MG63 (cell line): ENCODE measurements around the gene MAU2. TPM values are rescaled to one million over a fixed set of nuclear protein-coding genes. Genes with fewer than 3 reads are reported as not detected.

Experiments used
- DNase-seq: peaks from one replicate; pipeline ENCODE4 v3.0.0-alpha.2; 2020
- H3K27me3 ChIP-seq: fragments of 250-450 bp; sonication (Bioruptor Pico); 2 replicates; pipeline ENCODE4 v1.5.1; 2020; ENCODE audit warnings: mild to moderate bottlenecking, moderate library complexity
- H3K36me3 ChIP-seq: fragments of 250-450 bp; sonication (Bioruptor Pico); 2 replicates; pipeline ENCODE4 v1.5.1; 2020; ENCODE audit warnings: mild to moderate bottlenecking, moderate library complexity
- H3K4me3 ChIP-seq: fragments of 250-450 bp; sonication (Bioruptor Pico); 2 replicates; pipeline ENCODE4 v1.5.1; 2020; ENCODE audit warnings: mild to moderate bottlenecking, moderate library complexity
- H3K9me3 ChIP-seq: fragments of 250-450 bp; sonication (Bioruptor Pico); 2 replicates; pipeline ENCODE4 v1.5.1; 2020; ENCODE audit warnings: mild to moderate bottlenecking, moderate library complexity
- total RNA-seq: library from RNA; depleted of rRNA; stranded (reverse); fragments of >200 nt; shearing (Covaris generic); gene quantifications from 2 replicates; pipeline ENCODE4 v1.2.3, GENCODE V29; 2014; ENCODE audit warnings: low replicate concordance

The MAU2 gene
- total RNA-seq, 1 experiment from 2014 or later, result 32.9 TPM

- no peak overlapping the region for H3K4me3 ChIP-seq
- peaks cover 85% of the 10 kb centered on the region for H3K36me3 ChIP-seq
- no peak for DNase-seq
- H3K27me3 ChIP-seq, result no peaks in the 10 kb centered on the region
- no peaks in the 10 kb centered on the region for H3K9me3 ChIP-seq
These were observed 20.0 kb upstream of the MAU2 start for GRCh38 chr19:19300613-19301012.

- Histone ChIP-seq H3K4me3 (no peak overlapping the region), H3K27me3 (no peaks in the 10 kb centered on the region), H3K36me3 (peaks cover 79% of the 10 kb centered on the region), H3K9me3 (no peaks in the 10 kb centered on the region)
- no peak for DNase-seq
These were observed 17.2 kb upstream of the MAU2 start for GRCh38 chr19:19303411-19303810.

- Histone ChIP-seq H3K4me3 (no peak overlapping the region), H3K27me3 (no peaks in the 10 kb centered on the region), H3K36me3 (peaks cover 87% of the 10 kb centered on the region), H3K9me3 (no peaks in the 10 kb centered on the region)
- DNase-seq, result no peak
These were observed 16.3 kb upstream of the MAU2 start for GRCh38 chr19:19304186-19304965.

GRCh38 chr19:19305066-19305465 lies 15.6 kb upstream of the MAU2 start:
- H3K27me3 ChIP-seq, result no peaks in the 10 kb centered on the region
- no peak for DNase-seq
- peaks cover 88% of the 10 kb centered on the region for H3K36me3 ChIP-seq
- no peaks in the 10 kb centered on the region for H3K9me3 ChIP-seq
- no peak overlapping the region for H3K4me3 ChIP-seq

- no peaks in the 10 kb centered on the region for H3K27me3 ChIP-seq
- peaks cover 88% of the 10 kb centered on the region for H3K36me3 ChIP-seq
- DNase-seq, result no peak
These were observed 14.9 kb upstream of the MAU2 start for GRCh38 chr19:19305696-19306095.

GRCh38 chr19:19306191-19306590 lies 14.4 kb upstream of the MAU2 start:
- no peaks in the 10 kb centered on the region for H3K9me3 ChIP-seq
- no peak for DNase-seq
- H3K27me3 ChIP-seq, result no peaks in the 10 kb centered on the region
- no peak overlapping the region for H3K4me3 ChIP-seq
- peaks cover 86% of the 10 kb centered on the region for H3K36me3 ChIP-seq

More at GRCh38 chr19:19305696-19306095, 14.9 kb upstream of the MAU2 start:
- Histone ChIP-seq H3K4me3 (no peak overlapping the region), H3K9me3 (no peaks in the 10 kb centered on the region)

- peaks cover 80% of the 10 kb centered on the region for H3K36me3 ChIP-seq
- no peaks in the 10 kb centered on the region for H3K9me3 ChIP-seq
- no peak overlapping the region for H3K4me3 ChIP-seq
- DNase-seq, result no peak
- no peaks in the 10 kb centered on the region for H3K27me3 ChIP-seq
These were observed 12.3 kb upstream of the MAU2 start for GRCh38 chr19:19308373-19308772.

- no peaks in the 10 kb centered on the region for H3K9me3 ChIP-seq
- no peaks in the 10 kb centered on the region for H3K27me3 ChIP-seq
- no peak for DNase-seq
- peaks cover 57% of the 10 kb centered on the region for H3K36me3 ChIP-seq
- H3K4me3 ChIP-seq, result no peak overlapping the region
These were observed 5.2 kb upstream of the MAU2 start for GRCh38 chr19:19315444-19315843.

GRCh38 chr19:19316082-19316481 lies 4.5 kb upstream of the MAU2 start:
- peaks cover 55% of the 10 kb centered on the region for H3K36me3 ChIP-seq
- no peak for DNase-seq
- H3K27me3 ChIP-seq, result no peaks in the 10 kb centered on the region
- H3K4me3 ChIP-seq, result no peak overlapping the region
- H3K9me3 ChIP-seq, result no peaks in the 10 kb centered on the region

- no peak for DNase-seq
These were observed 783 bp upstream of the MAU2 start for GRCh38 chr19:19319732-19320360.

GRCh38 chr19:19321141-19321577 lies 530 bp downstream of the MAU2 start:
- Histone ChIP-seq H3K4me3 (peak overlapping the region; percentile 88), H3K27me3 (no peaks in the 10 kb centered on the region), H3K36me3 (peaks cover 57% of the 10 kb centered on the region), H3K9me3 (no peaks in the 10 kb centered on the region)
- DNase-seq, result no peak

More at GRCh38 chr19:19319732-19320360, 783 bp upstream of the MAU2 start:
- peaks cover 57% of the 10 kb centered on the region for H3K36me3 ChIP-seq
- no peaks in the 10 kb centered on the region for H3K9me3 ChIP-seq
- H3K27me3 ChIP-seq, result no peaks in the 10 kb centered on the region
- peak overlapping the region; percentile 88 for H3K4me3 ChIP-seq

GRCh38 chr19:19324059-19324770 lies 3.6 kb downstream of the MAU2 start:
- no peaks in the 10 kb centered on the region for H3K9me3 ChIP-seq
- peaks cover 71% of the 10 kb centered on the region for H3K36me3 ChIP-seq
- H3K4me3 ChIP-seq, result no peak overlapping the region
- no peaks in the 10 kb centered on the region for H3K27me3 ChIP-seq
- DNase-seq, result no peak

- no peak overlapping the region for H3K4me3 ChIP-seq
- no peaks in the 10 kb centered on the region for H3K27me3 ChIP-seq
- H3K36me3 ChIP-seq, result peaks cover 91% of the 10 kb centered on the region
- DNase-seq, result no peak
- no peaks in the 10 kb centered on the region for H3K9me3 ChIP-seq
These were observed 7.0 kb downstream of the MAU2 start for GRCh38 chr19:19327672-19328071.

GRCh38 chr19:19329126-19329525 lies 8.5 kb downstream of the MAU2 start:
- no peak for DNase-seq
- no peaks in the 10 kb centered on the region for H3K9me3 ChIP-seq
- no peak overlapping the region for H3K4me3 ChIP-seq
- no peaks in the 10 kb centered on the region for H3K27me3 ChIP-seq
- H3K36me3 ChIP-seq, result peaks cover 91% of the 10 kb centered on the region

GRCh38 chr19:19334063-19334988 lies 13.7 kb downstream of the MAU2 start:
- no peak for DNase-seq
- no peaks in the 10 kb centered on the region for H3K27me3 ChIP-seq
- H3K9me3 ChIP-seq, result no peaks in the 10 kb centered on the region
- H3K36me3 ChIP-seq, result peaks cover 97% of the 10 kb centered on the region
- H3K4me3 ChIP-seq, result no peak overlapping the region

GRCh38 chr19:19334989-19335344 lies 14.3 kb downstream of the MAU2 start:
- DNase-seq, result no peak
- no peak overlapping the region for H3K4me3 ChIP-seq
- H3K27me3 ChIP-seq, result no peaks in the 10 kb centered on the region
- H3K36me3 ChIP-seq, result peaks cover 96% of the 10 kb centered on the region
- H3K9me3 ChIP-seq, result no peaks in the 10 kb centered on the region
